Stimulated activated CD8-positive, alpha-beta memory T cell treated with anti-CD3 and anti-CD28 coated beads, Interleukin-7, amount 100 ng/mL, for 24 hours (primary cell): Measurements from ENCODE around the gene JAG1.

Experiments used
- DNase-seq: peaks from one replicate; pipeline ENCODE4 v3.0.0-alpha.2; 2020; ENCODE audit warnings: low read depth

Gene JAG1

GRCh38 chr20:10667560-10668167 is 6.1 kb downstream of the JAG1 start:
- DNase-seq = no peak

- no peak for DNase-seq
These were observed 6.8 kb downstream of the JAG1 start for GRCh38 chr20:10667077-10667401.

GRCh38 chr20:10666221-10667076 is 7.3 kb downstream of the JAG1 start:
- DNase-seq = no peak

GRCh38 chr20:10665791-10666190 is 8.0 kb downstream of the JAG1 start:
- no peak for DNase-seq

GRCh38 chr20:10665027-10665561 is 8.7 kb downstream of the JAG1 start:
- no peak for DNase-seq

GRCh38 chr20:10663756-10664155 is 10.0 kb downstream of the JAG1 start:
- no peak for DNase-seq

GRCh38 chr20:10662661-10663458 is 10.9 kb downstream of the JAG1 start:
- no peak for DNase-seq

- no peak for DNase-seq
These were observed 11.6 kb downstream of the JAG1 start for GRCh38 chr20:10662151-10662550.

DNA sequence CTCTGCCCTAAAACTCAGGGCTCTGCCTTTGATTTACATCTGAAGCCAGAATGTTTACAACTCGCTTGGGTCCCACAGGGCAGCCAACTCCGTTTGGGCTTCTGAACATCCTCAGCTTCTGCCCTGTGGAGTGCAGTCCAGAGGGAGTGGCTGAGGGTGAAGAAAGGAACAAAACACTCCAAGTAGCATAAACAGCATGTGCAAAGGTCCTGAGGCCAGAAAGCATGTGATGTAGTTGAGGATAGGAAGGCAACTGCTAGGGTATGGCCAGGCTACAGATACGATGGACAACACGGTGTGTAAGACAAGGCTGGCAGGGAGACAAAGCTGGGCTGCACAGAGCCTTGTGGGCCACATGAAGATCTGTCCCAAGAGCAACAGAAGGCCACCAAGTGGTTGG is 12.5 kb downstream of the JAG1 start:
- no peak for DNase-seq

GRCh38 chr20:10660661-10661060 is 13.1 kb downstream of the JAG1 start:
- no peak for DNase-seq

- no peak for DNase-seq
These were observed 13.9 kb downstream of the JAG1 start for GRCh38 chr20:10659651-10660601.

GRCh38 chr20:10658876-10659632 is 14.7 kb downstream of the JAG1 start:
- no peak for DNase-seq

DNA sequence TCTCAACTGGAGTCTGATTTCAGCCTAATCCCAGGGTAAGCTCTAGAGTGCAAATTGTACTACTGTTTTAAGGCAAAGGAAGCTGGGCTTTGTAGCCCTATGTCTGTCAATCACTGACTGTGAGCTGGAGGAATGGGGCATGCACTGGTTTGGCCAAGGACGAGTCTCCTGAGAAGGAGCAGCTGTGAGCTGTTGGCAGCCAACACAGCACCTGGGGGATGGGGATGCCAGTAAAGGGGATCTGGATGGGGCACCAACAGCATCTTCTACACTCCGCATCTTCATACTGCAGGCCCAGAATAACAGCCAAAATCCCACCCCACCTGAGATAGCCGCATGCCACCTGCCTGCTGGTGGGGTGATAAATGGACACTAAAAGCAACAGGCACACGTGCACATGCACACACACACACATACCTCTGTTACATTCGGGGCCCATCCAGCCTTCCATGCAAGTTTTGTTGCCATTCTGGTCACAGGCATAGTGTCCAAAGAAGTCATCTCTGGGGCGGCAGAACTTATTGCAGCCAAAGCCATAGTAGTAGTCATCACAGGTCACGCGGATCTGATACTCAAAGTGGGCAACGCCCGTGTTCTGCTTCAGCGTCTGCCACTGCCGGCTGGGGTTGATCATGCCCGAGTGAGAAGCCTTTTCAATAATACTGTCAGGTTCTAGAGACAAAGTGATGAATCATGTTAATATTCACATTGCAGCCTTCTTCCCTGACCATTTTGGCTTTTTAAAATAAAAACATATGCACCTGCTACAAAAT is 15.6 kb downstream of the JAG1 start:
- DNase-seq = no peak

GRCh38 chr20:10657453-10657852 is 16.3 kb downstream of the JAG1 start:
- DNase-seq = no peak

DNA sequence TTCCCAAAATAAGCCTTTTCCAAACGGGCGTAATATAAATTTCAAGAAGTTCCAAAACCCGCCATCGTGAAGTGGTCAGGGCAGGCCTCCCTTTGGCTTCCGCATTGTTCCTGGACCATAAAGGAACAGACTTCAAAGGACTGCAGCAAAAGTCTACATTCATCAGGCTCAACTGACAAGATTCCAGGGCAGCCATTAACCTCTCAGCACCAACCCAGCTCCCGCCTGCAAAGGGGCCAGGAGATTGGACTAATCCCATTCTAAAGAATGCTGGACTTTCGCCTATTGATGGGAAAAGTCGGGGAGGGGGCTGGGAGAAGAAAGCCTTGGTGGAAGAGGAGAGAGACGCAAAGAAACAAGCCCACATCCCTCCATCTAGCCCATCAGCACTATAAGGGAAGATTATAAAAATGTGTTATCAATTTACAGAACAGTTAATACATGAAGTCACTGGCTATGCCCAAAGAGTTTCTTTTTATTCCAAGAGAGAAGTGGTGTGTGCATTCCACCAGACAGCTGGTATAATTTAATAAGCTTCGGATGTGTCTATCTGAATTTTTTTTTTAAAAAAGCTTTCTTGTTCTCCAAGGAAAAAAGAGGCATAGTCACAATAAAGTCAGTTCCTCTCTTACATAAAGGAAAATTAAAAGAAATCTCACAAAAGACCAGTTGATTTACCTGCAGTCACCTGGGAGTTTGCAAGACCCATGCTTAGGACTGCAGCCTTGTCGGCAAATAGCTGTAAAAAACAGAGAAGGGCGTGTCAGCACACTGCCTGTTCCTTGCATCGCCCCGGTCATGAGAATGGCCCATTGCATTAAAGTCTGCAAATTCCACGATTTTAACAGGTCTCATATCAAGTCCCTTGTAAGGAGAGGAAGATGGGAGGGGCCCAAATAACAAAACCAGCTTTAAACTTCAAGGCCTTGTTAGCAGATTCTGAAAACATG is 17.8 kb downstream of the JAG1 start:
- DNase-seq = no peak

DNA sequence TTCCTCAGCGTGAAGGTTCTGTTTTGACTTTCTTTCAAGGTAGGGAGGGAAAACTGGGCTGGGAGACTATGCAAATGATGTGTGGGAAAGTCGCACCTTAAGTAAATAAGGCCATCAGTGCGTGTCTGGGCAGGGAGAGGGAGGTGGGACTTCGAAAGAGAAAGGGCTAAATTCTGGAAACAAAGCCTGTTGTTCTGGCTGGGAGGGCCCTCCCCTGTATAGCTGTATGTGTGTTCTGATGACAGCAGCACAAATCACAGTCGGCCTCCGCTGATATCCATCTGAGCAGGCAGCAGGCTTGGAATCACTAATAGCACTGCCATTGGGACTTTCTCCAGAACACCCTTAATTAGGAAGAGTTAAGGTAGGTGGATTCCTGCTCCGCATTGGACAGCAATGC is 19.2 kb downstream of the JAG1 start:
- no peak for DNase-seq

DNA sequence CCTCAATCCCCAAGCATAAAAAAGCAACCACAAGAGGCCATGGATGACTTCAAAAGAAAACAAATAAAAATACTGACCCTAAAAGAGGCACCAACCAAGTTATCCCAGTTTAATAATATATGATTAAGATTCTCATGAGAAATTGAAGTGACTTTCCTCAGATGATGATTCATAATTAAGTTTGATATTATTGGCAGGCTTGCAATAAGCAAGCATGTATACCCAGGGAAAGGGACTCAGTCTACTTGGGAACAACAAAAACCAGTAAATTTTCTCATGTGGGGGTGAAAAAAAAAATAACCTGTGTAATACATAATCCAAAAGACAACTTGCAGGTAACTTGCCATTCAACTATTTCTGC is 19.6 kb downstream of the JAG1 start:
- DNase-seq = no peak

DNA sequence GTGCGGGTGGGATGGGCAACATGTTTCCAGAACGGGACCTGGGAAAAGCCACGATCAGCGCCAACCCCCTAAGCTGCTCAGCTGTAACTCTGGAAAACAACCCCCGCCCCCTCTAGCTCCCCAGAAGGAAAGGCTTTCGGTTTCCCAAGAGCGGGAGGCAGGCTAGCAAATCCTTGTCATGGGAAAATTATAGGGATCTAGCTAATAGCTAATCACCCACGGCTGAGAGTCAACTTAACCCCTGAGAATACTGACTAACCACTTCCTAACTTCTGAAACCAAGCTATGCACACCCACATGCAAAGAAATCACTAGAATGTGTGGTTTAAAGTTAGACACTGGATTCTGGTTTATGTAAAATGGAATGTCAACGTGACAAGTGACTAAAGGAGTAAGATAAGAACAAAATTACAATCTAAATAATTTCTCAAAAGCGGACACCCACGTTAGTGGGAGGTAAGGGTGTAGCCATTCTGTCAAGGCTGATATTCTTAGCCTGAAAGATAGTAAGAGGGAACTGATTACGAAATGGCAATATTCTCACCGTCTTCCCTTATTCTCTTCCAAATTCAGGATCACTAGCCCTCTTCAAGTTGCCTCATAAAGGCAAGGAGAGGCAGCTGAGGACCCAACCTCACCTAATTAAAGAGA is 20.1 kb downstream of the JAG1 start:
- DNase-seq = no peak
